DND-41 (cell line): ENCODE data around the gene CIZ1.

Experiments used
- ATAC-seq: fragments of 200-7000 bp; cut with Tn5 transposase; 3 replicates; pipeline ENCODE4 v1.9.1; 2021; ENCODE audit warnings: low read depth; ENCODE audit not compliant: insufficient read depth
- DNase-seq: peaks from one replicate; pipeline ENCODE4 v3.0.0-alpha.2; 2020
- H2AFZ ChIP-seq: 2 replicates; pipeline ENCODE4 v1.6.0; 2012; ENCODE audit warnings: low read depth, low read length
- H3K27ac ChIP-seq: 2 replicates; pipeline ENCODE4 v1.5.1; 2012; ENCODE audit warnings: low read length, inconsistent platforms
- H3K27me3 ChIP-seq: fragments of 200-600 bp; sonication (generic); 2 replicates; pipeline ENCODE4 v1.6.0; 2012; ENCODE audit warnings: low read length, mild to moderate bottlenecking, inconsistent platforms; ENCODE audit not compliant: insufficient read depth, poor library complexity
- H3K36me3 ChIP-seq: 2 replicates; pipeline ENCODE4 v1.5.1; 2012; ENCODE audit warnings: low read length, inconsistent platforms; ENCODE audit not compliant: insufficient read depth
- H3K4me1 ChIP-seq: 2 replicates; pipeline ENCODE4 v1.5.1; 2012; ENCODE audit warnings: mild to moderate bottlenecking, low read length; ENCODE audit not compliant: insufficient read depth
- H3K4me2 ChIP-seq: 2 replicates; pipeline ENCODE4 v1.6.0; 2012; ENCODE audit warnings: mild to moderate bottlenecking, moderate library complexity, low read length, inconsistent platforms; ENCODE audit not compliant: insufficient read depth
- H3K4me3 ChIP-seq, 2 experiments: fragments of 200-600 bp in 1 of 2; shearing (Covaris generic) in 1 of 2; 2 replicates each; pipeline ENCODE4 v1.5.1; 2012 to 2016; ENCODE audit warnings: inconsistent platforms in 2 of 2, low read length in 2 of 2, mild to moderate bottlenecking in 2 of 2, low read depth in 1 of 2, moderate library complexity in 1 of 2
- H3K79me2 ChIP-seq: 2 replicates; pipeline ENCODE4 v1.6.0; 2012; ENCODE audit warnings: low read length, inconsistent platforms; ENCODE audit not compliant: insufficient read depth
- H3K9ac ChIP-seq: 2 replicates; pipeline ENCODE4 v1.6.0; 2012; ENCODE audit warnings: low read depth, mild to moderate bottlenecking, inconsistent platforms, low read length, moderate library complexity
- H3K9me3 ChIP-seq: 2 replicates; pipeline ENCODE4 v1.5.1; 2012; ENCODE audit warnings: low read length, moderate library complexity, mild to moderate bottlenecking, inconsistent platforms; ENCODE audit not compliant: insufficient read depth, severe bottlenecking
- H4K20me1 ChIP-seq: 2 replicates; pipeline ENCODE4 v1.6.0; 2012; ENCODE audit warnings: low read length; ENCODE audit not compliant: insufficient read depth
- CTCF ChIP-seq: IDR thresholded peaks from 2 replicates; pipeline ENCODE4 v1.5.1; 2012; ENCODE audit warnings: borderline replicate concordance, low read length, moderate library complexity, mild to moderate bottlenecking; ENCODE audit not compliant: poor library complexity, severe bottlenecking; ENCODE audit errors: extremely low read depth
- EZH2 ChIP-seq: IDR thresholded peaks from 3 replicates; pipeline ENCODE4 v1.6.1; 2012; ENCODE audit warnings: borderline replicate concordance, low read depth, mild to moderate bottlenecking, moderate library complexity, low read length, inconsistent platforms; ENCODE audit not compliant: severe bottlenecking

Gene CIZ1

GRCh38 chr9:128155736-128156500, 35.5 kb downstream of the CIZ1 start:
- H3K36me3 ChIP-seq, result no peaks in the 10 kb centered on the region
- no peak for TF ChIP-seq CTCF
- no peak for TF ChIP-seq EZH2
- no peaks in the 10 kb centered on the region for H4K20me1 ChIP-seq
- no peak overlapping the region for H3K4me2 ChIP-seq
- H3K4me1 ChIP-seq, result peaks cover 9% of the 10 kb centered on the region
- ATAC-seq (no peak), DNase-seq (no peak)
- peaks cover 2% of the 10 kb centered on the region; the same call in 1 of the 2 replicates for H3K79me2 ChIP-seq
- no peaks in the 10 kb centered on the region for H3K27me3 ChIP-seq
- no peak overlapping the region for H3K9ac ChIP-seq
- H3K4me3 ChIP-seq, result no peak overlapping the region
- H3K9me3 ChIP-seq, result no peaks in the 10 kb centered on the region
- H3K27ac ChIP-seq, result no peak overlapping the region
- H2AFZ ChIP-seq, result no peak overlapping the region

GRCh38 chr9:128153947-128154695, 37.3 kb downstream of the CIZ1 start:
- ATAC-seq (no peak), DNase-seq (no peak)
- H3K4me1 ChIP-seq, result no peaks in the 10 kb centered on the region
- no peak overlapping the region for H3K4me2 ChIP-seq
- H3K9me3 ChIP-seq, result no peaks in the 10 kb centered on the region
- no peak overlapping the region for H3K9ac ChIP-seq
- TF ChIP-seq CTCF, result no peak
- H3K79me2 ChIP-seq, result no peaks in the 10 kb centered on the region
- no peak overlapping the region for H2AFZ ChIP-seq
- no peak overlapping the region for H3K27ac ChIP-seq
- H3K4me3 ChIP-seq, result no peak overlapping the region
- no peaks in the 10 kb centered on the region for H4K20me1 ChIP-seq
- H3K36me3 ChIP-seq, result no peaks in the 10 kb centered on the region
- no peaks in the 10 kb centered on the region for H3K27me3 ChIP-seq

- H3K9ac ChIP-seq, result no peak overlapping the region
Observed at GRCh38 chr9:128153060-128153946, 38.1 kb downstream of the CIZ1 start.

More at GRCh38 chr9:128153060-128153946, 38.1 kb downstream of the CIZ1 start:
- H3K27ac ChIP-seq, result no peak overlapping the region
- no peaks in the 10 kb centered on the region for H3K4me1 ChIP-seq
- DNase-seq (no peak), ATAC-seq (no peak)
- H4K20me1 ChIP-seq, result no peaks in the 10 kb centered on the region
- H2AFZ ChIP-seq, result no peak overlapping the region
- no peak overlapping the region for H3K4me2 ChIP-seq
- TF ChIP-seq EZH2 (no peak), CTCF (no peak)
- no peaks in the 10 kb centered on the region for H3K79me2 ChIP-seq
- no peaks in the 10 kb centered on the region for H3K9me3 ChIP-seq
- H3K36me3 ChIP-seq, result no peaks in the 10 kb centered on the region
- H3K27me3 ChIP-seq, result no peaks in the 10 kb centered on the region
- no peak overlapping the region for H3K4me3 ChIP-seq
